Nephron progenitor cell (in vitro differentiated cells): ENCODE data around the gene TFB2M.
A peak's percentile ranks its signal among the peaks of the same experiment; 100 is the strongest.

Source experiments
- DNase-seq: peaks from one replicate; pipeline ENCODE4 v3.0.0; 2021
- H3K27ac Mint-ChIP-seq: 2 replicates; pipeline ENCODE4 v1.8.0; 2021; ENCODE audit warnings: mild to moderate bottlenecking, moderate library complexity, mixed read lengths
- H3K27me3 Mint-ChIP-seq: 2 replicates; pipeline ENCODE4 v1.8.0; 2021; ENCODE audit warnings: mild to moderate bottlenecking, low read depth, mixed read lengths; ENCODE audit not compliant: poor library complexity
- H3K36me3 Mint-ChIP-seq: 2 replicates; pipeline ENCODE4 v1.8.0; 2021; ENCODE audit warnings: low read depth, mixed read lengths
- H3K4me1 Mint-ChIP-seq: 2 replicates; pipeline ENCODE4 v1.8.0; 2021; ENCODE audit warnings: mixed read lengths
- H3K4me3 Mint-ChIP-seq: 2 replicates; pipeline ENCODE4 v1.8.0; 2021; ENCODE audit warnings: mild to moderate bottlenecking, moderate library complexity, mixed read lengths
- H3K9me3 Mint-ChIP-seq: 2 replicates; pipeline ENCODE4 v1.8.0; 2021; ENCODE audit warnings: mild to moderate bottlenecking, moderate library complexity, mixed read lengths
- CTCF ChIP-seq: fragments of 200-600 bp; sonication (generic); IDR thresholded peaks from 2 replicates; pipeline ENCODE4 v1.5.0; 2021; ENCODE audit warnings: antibody characterized with exemption

Gene TFB2M

DNA sequence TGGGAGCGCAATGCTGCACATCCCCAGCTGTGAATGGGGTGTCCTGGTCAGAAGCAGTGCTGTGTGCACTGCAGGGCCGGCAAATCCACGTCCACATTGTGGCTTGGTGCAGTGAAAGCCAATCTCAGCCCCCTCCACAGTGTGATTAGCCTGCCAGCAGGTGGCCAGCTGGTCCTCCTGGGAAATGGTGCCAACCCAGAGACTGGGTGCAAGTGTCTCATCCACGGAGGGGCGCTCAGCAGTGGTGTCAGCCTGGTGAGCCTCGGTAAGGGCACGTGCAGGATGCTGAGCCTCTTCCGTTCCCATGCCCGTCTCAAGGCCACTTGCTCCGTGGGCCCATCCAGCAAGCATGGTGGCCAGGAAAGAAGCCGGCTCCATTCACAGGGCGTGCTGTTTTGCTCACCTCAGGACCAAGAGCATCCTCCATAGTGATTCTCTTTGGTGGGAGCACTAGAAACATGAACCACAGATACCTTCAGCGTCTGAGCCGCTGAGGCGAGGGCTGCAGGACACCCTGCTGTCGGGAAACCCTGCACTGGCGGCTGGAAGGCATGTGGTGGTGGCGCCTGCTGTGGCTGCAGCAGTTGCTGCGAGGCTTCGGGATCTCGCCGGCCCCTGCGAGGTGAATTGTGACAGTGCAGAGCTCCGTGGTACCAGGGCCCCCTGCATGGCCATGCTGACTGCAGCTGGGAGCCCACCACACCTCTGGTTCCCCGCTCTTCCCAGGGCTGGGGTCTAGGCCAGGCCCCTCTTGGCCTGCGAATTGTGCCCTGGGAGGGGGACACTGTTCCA is 57.0 kb downstream of the TFB2M start:
- TF ChIP-seq CTCF: no peak
- no peaks in the 10 kb centered on the region for H3K36me3 Mint-ChIP-seq
- peaks cover 7% of the 10 kb centered on the region for H3K9me3 Mint-ChIP-seq
- no peak overlapping the region for H3K4me3 Mint-ChIP-seq
- peaks cover 22% of the 10 kb centered on the region for H3K4me1 Mint-ChIP-seq
- no peak overlapping the region for H3K27ac Mint-ChIP-seq
- no peak for DNase-seq
- peaks cover 11% of the 10 kb centered on the region for H3K27me3 Mint-ChIP-seq

- no peaks in the 10 kb centered on the region for H3K9me3 Mint-ChIP-seq
- no peak for TF ChIP-seq CTCF
- H3K36me3 Mint-ChIP-seq: peaks cover 12% of the 10 kb centered on the region
- H3K27me3 Mint-ChIP-seq: peaks cover 8% of the 10 kb centered on the region
- peaks cover 32% of the 10 kb centered on the region for H3K4me1 Mint-ChIP-seq
- H3K27ac Mint-ChIP-seq: peak within 1 kb of the TSS; percentile 78
- DNase-seq: peak; percentile 88
- peak within 1 kb of the TSS; percentile 89 for H3K4me3 Mint-ChIP-seq
These were observed 59.2 kb downstream of the TFB2M start, which contains the start of gene SMYD3 for GRCh38 chr1:246506674-246507481. TSS of gene SMYD3 (minus strand) at chr1:246507279.

GRCh38 chr1:246506367-246506673 is 59.7 kb downstream of the TFB2M start:
- Mint-ChIP-seq H3K9me3 (no peaks in the 10 kb centered on the region), H3K36me3 (peaks cover 17% of the 10 kb centered on the region), H3K27ac (peak overlapping the region; percentile 78), H3K27me3 (peaks cover 8% of the 10 kb centered on the region), H3K4me1 (peaks cover 37% of the 10 kb centered on the region), H3K4me3 (peak overlapping the region; percentile 89)
- no peak for DNase-seq
- TF ChIP-seq CTCF: no peak

- H3K4me1 Mint-ChIP-seq: peaks cover 40% of the 10 kb centered on the region
- no peak overlapping the region for H3K27ac Mint-ChIP-seq
- H3K9me3 Mint-ChIP-seq: no peaks in the 10 kb centered on the region
- DNase-seq: no peak
- no peak overlapping the region for H3K4me3 Mint-ChIP-seq
- H3K36me3 Mint-ChIP-seq: peaks cover 18% of the 10 kb centered on the region
- peaks cover 8% of the 10 kb centered on the region for H3K27me3 Mint-ChIP-seq
- no peak for TF ChIP-seq CTCF
These were observed 62.7 kb downstream of the TFB2M start for GRCh38 chr1:246503341-246503740.

DNA sequence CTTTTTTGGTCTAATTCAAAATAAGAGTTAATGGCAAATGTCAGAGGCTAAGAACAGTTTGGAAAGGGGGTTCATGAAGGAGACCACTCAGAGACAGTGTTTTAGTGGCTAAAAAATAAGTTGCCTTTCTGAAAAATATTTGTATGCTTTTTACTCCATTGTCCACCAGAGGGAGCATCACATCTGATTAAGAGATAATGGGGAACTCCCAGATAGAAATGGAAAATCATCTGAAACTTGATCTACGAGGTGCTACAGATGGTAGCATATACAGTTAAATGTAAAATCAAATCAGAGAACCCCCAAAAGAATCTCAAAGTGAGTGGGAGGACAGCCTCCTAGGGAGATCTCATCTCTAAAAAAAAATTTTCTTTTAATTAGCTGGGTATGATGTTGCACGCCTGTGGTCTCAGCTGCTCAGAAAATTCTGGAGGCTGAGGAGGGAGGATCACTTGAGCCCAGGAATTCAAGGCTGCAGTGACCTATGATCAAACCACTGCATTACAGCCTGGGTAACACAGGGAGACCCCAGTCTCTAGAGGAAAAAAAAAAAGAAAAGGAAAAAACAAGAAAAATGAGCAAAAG is 68.6 kb downstream of the TFB2M start:
- no peak overlapping the region for H3K27ac Mint-ChIP-seq
- peaks cover 13% of the 10 kb centered on the region for H3K4me1 Mint-ChIP-seq
- TF ChIP-seq CTCF: peak; percentile 62
- DNase-seq: no peak
- H3K4me3 Mint-ChIP-seq: no peak overlapping the region
- peaks cover 2% of the 10 kb centered on the region for H3K27me3 Mint-ChIP-seq
- no peaks in the 10 kb centered on the region for H3K9me3 Mint-ChIP-seq
- H3K36me3 Mint-ChIP-seq: peaks cover 8% of the 10 kb centered on the region
